ENCODE results near the gene HMOX2. TPM values are rescaled to one million over a fixed set of nuclear protein-coding genes. Genes with fewer than 3 reads are reported as not detected.

HMOX2 gene, protein sequence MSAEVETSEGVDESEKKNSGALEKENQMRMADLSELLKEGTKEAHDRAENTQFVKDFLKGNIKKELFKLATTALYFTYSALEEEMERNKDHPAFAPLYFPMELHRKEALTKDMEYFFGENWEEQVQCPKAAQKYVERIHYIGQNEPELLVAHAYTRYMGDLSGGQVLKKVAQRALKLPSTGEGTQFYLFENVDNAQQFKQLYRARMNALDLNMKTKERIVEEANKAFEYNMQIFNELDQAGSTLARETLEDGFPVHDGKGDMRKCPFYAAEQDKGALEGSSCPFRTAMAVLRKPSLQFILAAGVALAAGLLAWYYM
- total RNA-seq = 32.4 and 36.0 TPM in 2 replicates

DNA sequence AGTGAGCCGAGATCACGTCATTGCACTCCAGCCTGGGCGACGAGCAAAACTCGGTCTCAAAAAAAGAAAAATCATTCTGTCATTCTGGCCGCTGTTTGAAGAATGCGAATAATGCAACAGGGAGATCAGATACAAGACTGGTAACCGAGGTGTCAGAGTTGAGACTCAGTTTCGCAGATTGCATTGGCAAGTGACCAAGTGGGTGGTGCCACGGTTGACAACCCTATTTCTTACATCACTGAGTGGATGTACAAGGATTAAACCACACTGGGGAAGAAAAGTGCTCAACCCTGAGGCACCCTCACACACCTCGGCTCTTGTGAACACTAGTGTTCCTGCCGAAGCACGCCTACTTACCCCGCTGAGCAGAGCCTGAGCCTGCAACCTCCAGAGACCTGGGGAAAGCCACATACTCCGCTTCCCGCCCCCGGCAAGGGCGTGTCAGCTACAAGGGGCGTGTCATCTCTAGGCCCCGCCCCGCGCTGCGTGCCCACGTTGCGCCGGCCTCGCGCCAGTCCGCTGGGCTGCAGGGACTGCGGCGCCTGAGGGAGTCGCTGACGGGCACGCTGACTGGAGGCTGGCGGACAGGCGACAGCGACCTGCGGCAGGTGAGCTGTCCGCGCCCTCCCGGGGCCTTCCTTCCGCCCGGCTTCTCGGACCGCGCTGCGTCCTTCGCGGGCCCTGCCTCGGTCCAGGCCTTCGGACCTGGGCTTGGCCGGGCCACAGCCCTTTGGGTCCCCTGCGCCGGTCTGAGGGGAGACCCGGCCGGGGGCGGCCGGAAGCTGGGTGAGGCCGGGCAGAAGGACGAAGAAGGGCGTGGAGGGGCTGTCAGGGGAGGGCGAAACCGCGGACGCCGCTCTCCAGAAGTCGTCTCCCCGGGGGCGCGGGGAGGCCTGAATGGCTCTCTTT is at the start of gene HMOX2:
TSS of gene HMOX2 (plus strand) at position 519 of the 909 bp plus-strand sequence. CDS start 29,127 bp downstream, outside the sequence.

DNA sequence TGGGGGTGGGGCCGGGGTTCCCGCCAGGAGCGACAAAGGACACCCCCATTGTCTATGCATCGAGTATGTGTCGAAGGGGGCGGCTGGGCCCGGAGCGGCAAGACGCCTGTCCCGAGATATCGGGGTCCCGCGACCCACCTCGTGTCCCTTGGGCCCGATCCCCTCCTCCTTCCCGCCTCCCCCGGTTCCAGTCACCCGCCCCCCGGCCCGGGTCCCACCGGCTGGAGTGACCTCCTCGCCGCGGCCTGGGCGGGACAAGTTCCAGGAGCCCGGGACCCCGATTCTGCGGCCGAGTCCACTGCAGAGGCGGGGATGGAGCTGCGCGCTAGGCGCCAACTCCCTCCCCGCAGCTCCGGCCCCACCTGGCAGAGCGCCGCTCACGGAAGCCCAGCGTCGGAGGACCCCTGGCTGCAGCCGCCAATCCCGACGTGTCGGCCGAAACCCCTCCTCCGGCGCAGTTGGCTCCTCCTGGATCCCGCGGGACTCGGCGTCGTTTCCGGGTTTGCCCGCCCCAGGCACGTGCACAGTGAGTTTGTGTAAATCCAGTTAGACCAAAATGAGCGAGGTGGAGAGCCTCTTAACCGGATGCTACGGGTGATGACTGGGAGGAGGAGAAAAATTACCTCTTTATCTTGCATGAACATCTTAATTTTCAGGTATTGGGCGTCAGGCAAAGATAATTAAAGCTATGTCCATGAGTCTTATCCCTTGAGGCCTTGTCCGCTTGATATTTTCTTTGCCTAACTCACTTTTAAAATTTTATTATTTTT is 1.8 kb upstream of the HMOX2 start, which contains the start of gene NMRAL1:
TSS of gene NMRAL1 (minus strand) at position 434 of the 770 bp plus-strand sequence. CDS start 493 bp downstream, outside the sequence.

DNA sequence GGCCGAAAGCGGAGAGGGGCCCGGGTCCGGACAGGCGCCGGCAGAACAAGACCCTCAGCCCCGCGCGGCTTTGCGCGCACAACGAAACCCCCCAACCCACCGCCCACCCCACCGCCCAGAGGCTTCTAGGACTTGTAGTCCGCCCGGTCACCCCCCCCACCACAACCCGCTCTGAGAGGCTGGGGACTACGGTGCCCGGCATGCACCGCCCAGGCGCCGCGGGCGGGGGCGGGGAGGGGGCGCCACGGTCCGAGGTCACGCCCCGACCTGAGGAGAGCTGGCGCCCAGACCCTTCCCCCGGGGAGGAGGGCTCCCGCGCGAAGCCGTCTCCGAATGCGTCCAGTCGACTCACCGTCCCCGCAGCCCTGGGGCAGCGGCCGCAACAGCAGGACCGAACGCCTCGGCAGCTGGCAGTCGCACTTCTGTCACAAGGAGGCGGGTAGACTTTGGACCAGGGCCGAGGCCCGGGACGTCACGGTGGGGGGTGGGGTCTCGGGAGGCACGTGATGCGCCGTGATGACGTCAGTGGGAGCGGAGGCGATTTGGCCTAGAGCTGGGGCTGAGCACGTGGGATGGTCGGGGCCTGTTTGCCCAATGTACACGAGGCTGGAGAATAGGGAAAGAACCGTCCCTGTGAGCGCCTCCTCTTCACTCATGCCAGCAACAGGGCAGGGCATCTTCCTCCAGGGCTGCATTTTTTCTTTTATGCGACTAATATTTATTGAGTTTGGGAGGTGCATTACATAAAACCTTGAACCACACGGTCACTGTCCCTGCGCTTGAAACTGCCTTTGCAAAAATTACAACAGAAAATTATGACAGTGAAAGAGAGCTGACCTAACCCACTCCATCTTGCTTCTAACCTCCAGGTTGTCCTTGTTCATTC is 62.4 kb downstream of the HMOX2 start, which contains the start of gene CDIP1:
TSS of gene CDIP1 (minus strand) at position 424 of the 886 bp plus-strand sequence. CDS start 24,643 bp downstream, outside the sequence.

DNA sequence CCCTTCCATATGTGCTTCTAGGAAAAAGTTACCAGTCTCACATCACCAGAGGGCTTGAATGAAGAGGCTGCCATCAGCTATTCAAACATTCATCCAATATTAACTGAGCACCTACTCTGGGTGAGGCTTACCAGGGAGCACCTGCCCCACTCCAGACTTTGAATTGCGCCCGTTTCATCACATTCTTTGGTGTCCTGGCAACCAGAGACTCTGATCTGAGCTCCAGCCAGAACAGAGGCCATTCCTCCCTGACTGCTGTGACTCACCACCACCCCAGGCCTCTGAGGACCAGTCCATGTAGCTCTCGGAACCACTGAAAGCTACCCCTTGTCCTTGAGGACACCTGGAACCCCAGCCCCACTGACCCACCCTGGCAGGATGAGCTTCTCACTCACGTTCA is 79.9 kb downstream of the HMOX2 start, which contains the start of gene C16orf96:
TSS of gene C16orf96 (plus strand) at position 229 of the 400 bp plus-strand sequence. CDS start at position 379, 150 bp downstream.

Small RNA genes within 50 kb of the gene (small RNA-seq; reads per million reads assigned to genes)
- not detected for gene AC012676.2

Other genes starting within 250 kb of the HMOX2 start
- 0.12 and 0.16 TPM in 2 replicates for gene SRL, start 234.3 kb upstream of the HMOX2 start, total RNA-seq
- 10.9 and 13.5 TPM in 2 replicates for gene TFAP4, start 203.4 kb upstream of the HMOX2 start, total RNA-seq
- gene GLIS2, start 160.3 kb upstream of the HMOX2 start, total RNA-seq = 6.0 and 6.6 TPM in 2 replicates
- 12.5 and 15.5 TPM in 2 replicates for gene PAM16, start 125.1 kb upstream of the HMOX2 start, total RNA-seq
- 228 and 251 TPM in 2 replicates for gene VASN, start 104.5 kb upstream of the HMOX2 start, total RNA-seq
- gene CORO7, start 59.8 kb upstream of the HMOX2 start, total RNA-seq = 23.7 and 26.1 TPM in 2 replicates
- 42.5 and 43.4 TPM in 2 replicates for gene DNAJA3, start 50.5 kb upstream of the HMOX2 start, total RNA-seq
- gene NMRAL1, start 1.8 kb upstream of the HMOX2 start, total RNA-seq = 65.2 and 67.0 TPM in 2 replicates
- 17.8 and 18.5 TPM in 2 replicates for gene CDIP1, start 62.4 kb downstream of the HMOX2 start, total RNA-seq
- under 0.01 and 0.12 TPM in 2 replicates for gene C16orf96, start 79.9 kb downstream of the HMOX2 start, total RNA-seq
- 8.5 and 13.6 TPM in 2 replicates for gene UBALD1, start 138.5 kb downstream of the HMOX2 start, total RNA-seq
- 47.6 and 50.8 TPM in 2 replicates for gene MGRN1, start 148.4 kb downstream of the HMOX2 start, total RNA-seq
- gene NUDT16L1, start 217.2 kb downstream of the HMOX2 start, total RNA-seq = 13.8 and 15.6 TPM in 2 replicates